Gastrocnemius medialis (tissue), 4 donors: ENCODE results near the gene RHOF. TPM values are rescaled to one million over a fixed set of nuclear protein-coding genes. Genes with fewer than 3 reads are reported as not detected.

ENCODE experiments used
- ATAC-seq, 2 donors: fragments of 150-250 bp; one replicate each; pipeline ENCODE4 v1.9.1; 2016
- DNase-seq, 2 donors: peaks; one replicate each; pipeline ENCODE4 v3.0.0-alpha.2; 2019
- H3K27ac ChIP-seq, 4 donors: fragments of 200-600 bp; sonication (generic); 1 replicate in 1 of 4; 2 replicates in 3 of 4; pipeline ENCODE4 v1.5.1; 2016 to 2018; ENCODE audit warnings: mild to moderate bottlenecking in 2 of 4, moderate library complexity in 1 of 4
- H3K27me3 ChIP-seq, 3 donors: fragments of 200-600 bp; sonication (generic) in 2 of 3; 1 replicate in 1 of 3; 2 replicates in 2 of 3; pipeline versions ENCODE4 v1.5.1 to v1.6.0; 2016 to 2019; ENCODE audit warnings: mild to moderate bottlenecking in 1 of 3, moderate library complexity in 1 of 3
- H3K36me3 ChIP-seq, 2 donors: fragments of 200-600 bp; sonication (generic) in 1 of 2; one replicate each; pipeline ENCODE4 v1.5.1; 2017 to 2018
- H3K4me1 ChIP-seq, 2 donors: fragments of 200-600 bp; sonication (generic) in 1 of 2; one replicate each; pipeline ENCODE4 v1.5.1; 2016 to 2017; ENCODE audit warnings: mild to moderate bottlenecking in 2 of 2
- H3K4me3 ChIP-seq, 4 donors: fragments of 200-600 bp; sonication (generic) in 3 of 4; 1 replicate in 1 of 4; 2 replicates in 3 of 4; pipeline ENCODE4 v1.5.1; 2016 to 2019; ENCODE audit warnings: mild to moderate bottlenecking in 2 of 4
- H3K9me3 ChIP-seq, 3 donors: fragments of 200-600 bp; sonication (generic) in 2 of 3; 1 replicate in 1 of 3; 2 replicates in 2 of 3; pipeline ENCODE4 v1.5.1; 2016 to 2019
- POLR2A ChIP-seq, 2 donors: fragments of 450-650 bp; IDR thresholded peaks; one replicate each; pipeline ENCODE4 v1.6.1; 2017; ENCODE audit warnings: antibody characterized with exemption in 2 of 2, mild to moderate bottlenecking in 2 of 2, moderate library complexity in 2 of 2
- in situ Hi-C, 4 donors: fragments of 200-750 bp; cut with MboI; loops; one replicate each; pipeline versions ENCODE4 v1.15.0 to v1.8.0; 2017; ENCODE audit warnings: low sequenced_read_pairs in 4 of 4
- intact Hi-C: fragments of 100-400 bp; cut with DNase I; formaldehyde crosslinking; loops from one replicate; pipeline ENCODE4 v1.15.1; 2023; ENCODE audit warnings: low total_unique reads
- total RNA-seq, 4 donors: library from RNA; depleted of rRNA; stranded (reverse); fragments of >200 nt; gene quantifications; one replicate each; pipeline versions ENCODE4 v1.1.0 to v1.2.3, GENCODE V29; 2016
- TF ChIP-seq, protein P1 (sequence below), 5 experiments: fragments of 450-650 bp in 3 of 5; fragments of 200-600 bp in 2 of 5; sonication (generic) in 2 of 5; IDR thresholded peaks in 4 of 5; conservative IDR thresholded peaks in 1 of 5; 1 replicate in 4 of 5; 2 replicates in 1 of 5; pipeline ENCODE4 v1.5.1; 2016 to 2019; ENCODE audit warnings: antibody characterized with exemption in 5 of 5, mild to moderate bottlenecking in 3 of 5, moderate library complexity in 3 of 5

Gene RHOF
- total RNA-seq, 4 donors from 2014 or later, result 2.9 to 6.8 (median 4.1) TPM

DNA sequence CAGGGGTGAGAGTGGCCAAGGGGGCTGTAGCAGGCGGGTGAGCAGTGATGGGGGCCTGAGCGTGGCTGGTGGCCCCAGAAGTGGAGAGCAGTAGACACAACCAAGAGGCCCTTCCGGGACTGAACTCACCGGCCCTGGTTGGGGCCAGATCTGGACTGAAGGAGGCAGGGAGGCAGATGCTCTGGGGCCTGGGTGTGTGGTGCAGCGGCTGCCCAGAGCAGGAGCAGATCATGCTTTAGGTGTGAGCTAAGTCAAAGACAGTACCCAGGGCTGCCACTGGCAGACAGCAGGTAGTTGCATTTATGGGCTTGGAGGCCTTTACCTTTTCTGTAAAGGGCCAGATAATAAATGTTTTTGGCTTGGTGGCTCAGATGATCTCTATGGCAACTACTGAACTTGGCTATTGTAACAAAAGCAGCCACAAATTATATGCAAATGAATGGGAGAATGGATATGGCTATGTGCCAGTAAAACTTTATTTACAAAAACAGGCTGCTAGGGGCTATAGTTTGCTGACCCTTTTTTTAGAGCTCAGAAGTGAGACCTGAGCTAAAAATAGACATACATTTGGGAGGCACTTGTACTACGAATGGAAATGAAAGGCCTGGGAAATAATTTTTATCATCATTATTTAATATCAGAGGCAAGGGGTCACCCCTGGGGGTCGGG lies 35.9 kb upstream of the RHOF start:
- no peak for TF ChIP-seq POLR2A (IDR thresholded peaks at IDR 0.05)
- TF ChIP-seq, protein P1, sequence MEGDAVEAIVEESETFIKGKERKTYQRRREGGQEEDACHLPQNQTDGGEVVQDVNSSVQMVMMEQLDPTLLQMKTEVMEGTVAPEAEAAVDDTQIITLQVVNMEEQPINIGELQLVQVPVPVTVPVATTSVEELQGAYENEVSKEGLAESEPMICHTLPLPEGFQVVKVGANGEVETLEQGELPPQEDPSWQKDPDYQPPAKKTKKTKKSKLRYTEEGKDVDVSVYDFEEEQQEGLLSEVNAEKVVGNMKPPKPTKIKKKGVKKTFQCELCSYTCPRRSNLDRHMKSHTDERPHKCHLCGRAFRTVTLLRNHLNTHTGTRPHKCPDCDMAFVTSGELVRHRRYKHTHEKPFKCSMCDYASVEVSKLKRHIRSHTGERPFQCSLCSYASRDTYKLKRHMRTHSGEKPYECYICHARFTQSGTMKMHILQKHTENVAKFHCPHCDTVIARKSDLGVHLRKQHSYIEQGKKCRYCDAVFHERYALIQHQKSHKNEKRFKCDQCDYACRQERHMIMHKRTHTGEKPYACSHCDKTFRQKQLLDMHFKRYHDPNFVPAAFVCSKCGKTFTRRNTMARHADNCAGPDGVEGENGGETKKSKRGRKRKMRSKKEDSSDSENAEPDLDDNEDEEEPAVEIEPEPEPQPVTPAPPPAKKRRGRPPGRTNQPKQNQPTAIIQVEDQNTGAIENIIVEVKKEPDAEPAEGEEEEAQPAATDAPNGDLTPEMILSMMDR (IDR thresholded peaks at IDR 0.05 in 4 of 5, conservative IDR thresholded peaks at IDR 0.05 in 1 of 5), result no peak
- Histone ChIP-seq H3K36me3 (peaks cover 0 to 62% of the 10 kb centered on the region in 2 donors), H3K4me1 (no peaks in the 10 kb centered on the region), H3K27ac (peak overlapping the region in 2 of 4 donors; percentile 13 to 24), H3K27me3 (no peaks in the 10 kb centered on the region), H3K9me3 (no peaks in the 10 kb centered on the region), H3K4me3 (no peak overlapping the region)
- no peak for DNase-seq
- intact Hi-C loops, result no loop called here
- ATAC-seq, result no peak
- in situ Hi-C loops, result no loop called here

DNA sequence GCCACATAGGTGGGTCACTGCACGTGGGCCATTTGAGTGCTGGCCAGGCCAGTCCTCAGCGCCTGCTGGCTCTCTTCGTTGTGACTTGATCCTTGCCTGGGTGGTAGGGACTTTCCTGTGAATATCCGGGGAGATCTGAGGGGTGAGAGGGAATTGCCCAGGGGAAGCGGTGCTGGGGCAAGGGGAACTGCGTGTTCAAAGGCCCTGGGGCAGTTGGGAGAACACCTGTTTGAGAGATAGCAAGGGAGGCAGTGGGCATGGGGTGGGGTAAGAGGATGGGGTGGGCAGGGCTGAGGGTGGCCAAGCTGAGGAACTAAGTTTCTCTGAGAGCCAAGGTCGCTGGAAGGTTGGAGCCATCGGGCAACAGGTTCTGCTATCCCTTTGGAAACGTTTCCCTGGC lies 35.3 kb upstream of the RHOF start:
- Histone ChIP-seq H3K4me3 (no peak overlapping the region), H3K9me3 (no peaks in the 10 kb centered on the region), H3K27me3 (no peaks in the 10 kb centered on the region), H3K36me3 (peaks cover 0 to 66% of the 10 kb centered on the region in 2 donors), H3K4me1 (no peaks in the 10 kb centered on the region), H3K27ac (peak overlapping the region in 2 of 4 donors; percentile 13 to 24)
- DNase-seq (no peak), ATAC-seq (no peak)
- in situ Hi-C loops, result no loop called here
- TF ChIP-seq, protein P1 (IDR thresholded peaks at IDR 0.05 in 4 of 5, conservative IDR thresholded peaks at IDR 0.05 in 1 of 5), result no peak
- TF ChIP-seq POLR2A (IDR thresholded peaks at IDR 0.05), result no peak
- intact Hi-C loops, result no loop called here

DNA sequence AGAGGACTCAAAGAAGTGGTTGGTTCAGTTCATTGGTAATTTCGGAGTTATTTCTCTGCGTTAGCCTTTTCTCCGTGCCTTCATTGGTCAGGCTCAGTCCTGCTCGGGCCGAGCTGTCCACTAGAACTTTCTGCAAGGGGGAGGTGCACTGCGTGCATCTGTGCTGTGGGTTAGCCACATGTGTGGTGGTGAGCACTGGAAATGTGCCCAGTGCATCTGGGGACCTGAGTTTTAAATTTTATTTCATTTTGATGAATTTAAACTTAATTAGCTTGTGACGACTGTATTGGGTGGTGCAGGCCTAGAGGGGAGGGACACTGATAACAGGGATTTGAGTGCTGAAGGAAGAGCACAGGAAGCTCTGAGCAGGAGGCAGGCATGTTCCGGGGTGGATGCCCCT lies 34.8 kb upstream of the RHOF start:
- no peak for ATAC-seq
- no peak for TF ChIP-seq POLR2A (IDR thresholded peaks at IDR 0.05)
- TF ChIP-seq, protein P1 (IDR thresholded peaks at IDR 0.05 in 4 of 5, conservative IDR thresholded peaks at IDR 0.05 in 1 of 5), result no peak
- Histone ChIP-seq H3K4me1 (no peaks in the 10 kb centered on the region), H3K9me3 (no peaks in the 10 kb centered on the region), H3K27ac (no peak overlapping the region), H3K27me3 (no peaks in the 10 kb centered on the region), H3K4me3 (no peak overlapping the region), H3K36me3 (peaks cover 0 to 71% of the 10 kb centered on the region in 2 donors)
- DNase-seq, result no peak
- intact Hi-C loops (no loop called here), in situ Hi-C loops (no loop called here)

DNA sequence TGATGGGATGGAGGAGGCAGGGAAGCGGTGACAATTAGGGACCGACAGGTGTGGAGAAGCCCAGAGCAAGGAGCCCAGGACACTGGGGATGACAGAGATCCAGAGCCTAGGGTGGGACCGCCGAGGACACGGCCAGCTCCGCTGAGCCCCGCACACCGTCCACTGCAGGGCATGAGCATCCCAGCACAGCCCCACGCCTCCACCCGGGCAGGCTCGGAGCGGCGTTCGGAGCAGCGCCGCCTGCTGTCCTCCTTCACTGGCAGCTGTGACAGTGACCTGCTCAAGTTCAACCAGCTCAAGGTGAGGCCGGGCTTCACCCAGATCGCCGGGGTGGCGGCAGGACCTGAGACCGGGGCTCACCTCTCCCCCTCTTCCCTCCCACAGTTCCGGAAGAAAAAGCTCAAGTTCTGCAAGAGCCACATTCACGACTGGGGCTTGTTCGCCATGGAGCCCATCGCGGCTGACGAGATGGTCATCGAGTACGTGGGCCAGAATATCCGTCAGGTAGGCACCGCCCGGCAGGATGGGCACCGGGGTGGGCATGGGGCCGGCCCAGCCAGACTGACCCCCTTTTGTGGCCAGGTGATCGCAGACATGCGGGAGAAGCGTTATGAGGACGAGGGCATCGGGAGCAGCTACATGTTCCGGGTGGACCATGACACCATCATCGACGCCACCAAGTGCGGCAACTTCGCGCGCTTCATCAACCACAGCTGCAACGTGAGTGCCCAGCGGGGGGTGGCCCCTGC lies 34.0 kb upstream of the RHOF start:
- H3K4me3 ChIP-seq, result no peak overlapping the region
- peaks cover 0 to 75% of the 10 kb centered on the region in 2 donors for H3K36me3 ChIP-seq
- DNase-seq, result no peak
- H3K27ac ChIP-seq, result no peak overlapping the region
- H3K9me3 ChIP-seq, result no peaks in the 10 kb centered on the region
- H3K4me1 ChIP-seq, result no peaks in the 10 kb centered on the region
- in situ Hi-C loops, result no loop called here
- H3K27me3 ChIP-seq, result no peaks in the 10 kb centered on the region
- TF ChIP-seq POLR2A (IDR thresholded peaks at IDR 0.05), result no peak
- TF ChIP-seq, protein P1 (IDR thresholded peaks at IDR 0.05 in 4 of 5, conservative IDR thresholded peaks at IDR 0.05 in 1 of 5), result no peak
- no peak for ATAC-seq
- intact Hi-C loops, result no loop called here
